ENCODE results near the gene FUNDC1. TPM values are rescaled to one million over a fixed set of nuclear protein-coding genes. Genes with fewer than 3 reads are reported as not detected.
"Not testable (repeated sequence)": the region's sequence is repeated elsewhere in the genome, so short reads cannot be mapped to it uniquely, and the experiment has no call there.

Gene FUNDC1
- polyA plus RNA-seq (2013, experiment 1 of 2), result 24.6 TPM
- polyA plus RNA-seq (2013, experiment 2 of 2), result 26.9 TPM

- Histone ChIP-seq H3K4me3 (ENCODE audit: extremely low read depth, insufficient read depth, low read length, poor library complexity, severe bottlenecking) (peak within 1 kb of the TSS; percentile 61), H3K27ac (ENCODE audit: low read depth, low read length, severe bottlenecking) (peak within 1 kb of the TSS; percentile 36), H3K36me3 (ENCODE audit: control insufficient read depth, insufficient read depth, low read length) (peaks cover 11% of the 10 kb centered on the region), H3K9me3 (ENCODE audit: control insufficient read depth, low read length) (no peaks in the 10 kb centered on the region), H3K4me1 (ENCODE audit: control insufficient read depth, insufficient read depth, low read length, poor library complexity, severe bottlenecking) (no peaks in the 10 kb centered on the region)
- WGBS, 2 experiments (ENCODE audit: insufficient coverage in 2 of 2), result 0 to 2% methylated on average over 10 to 13 of the region's 35 CpGs
These were observed at the start of gene FUNDC1 for GRCh38 chrX:44542567-44543325. Gene FUNDC1, minus strand, starts transcription at chrX:44542859. Its CDS starts 27 bp downstream, at chrX:44542832.

GRCh38 chrX:44585866-44586265 lies 43.2 kb upstream of the FUNDC1 start:
- H3K27ac ChIP-seq (ENCODE audit: low read depth, low read length, severe bottlenecking), result no peak overlapping the region
- no peak overlapping the region for H3K4me3 ChIP-seq (ENCODE audit: extremely low read depth, insufficient read depth, low read length, poor library complexity, severe bottlenecking)
- H3K4me1 ChIP-seq (ENCODE audit: control insufficient read depth, insufficient read depth, low read length, poor library complexity, severe bottlenecking), result no peaks in the 10 kb centered on the region
- no peaks in the 10 kb centered on the region for H3K9me3 ChIP-seq (ENCODE audit: control insufficient read depth, low read length)
- WGBS, 2 experiments (ENCODE audit: insufficient coverage in 2 of 2), result 88% methylated on average over 1 of the region's 3 CpGs; no CpG with 5 or more reads in 1 of the 2 experiments
- no peaks in the 10 kb centered on the region for H3K36me3 ChIP-seq (ENCODE audit: control insufficient read depth, insufficient read depth, low read length)

DNA sequence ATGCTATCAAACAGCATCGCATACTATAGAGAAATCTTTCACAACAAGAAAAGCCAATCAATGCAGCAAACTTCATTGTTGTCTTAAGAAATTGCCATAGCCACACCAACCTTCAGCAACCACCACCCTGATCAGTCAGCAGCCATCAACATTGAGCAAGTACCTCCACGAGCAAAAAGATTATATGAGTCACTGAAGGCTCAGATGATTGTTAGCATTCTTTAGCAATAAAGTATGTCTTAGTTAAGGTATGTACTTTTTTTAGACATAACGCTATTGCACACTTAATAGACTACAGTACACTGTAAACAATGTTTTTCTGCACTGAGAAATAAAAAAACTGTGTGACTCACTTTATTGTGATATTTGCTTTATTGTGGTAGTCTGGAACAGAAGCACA lies 37.8 kb upstream of the FUNDC1 start:
- Histone ChIP-seq H3K36me3 (ENCODE audit: control insufficient read depth, insufficient read depth, low read length) (no peaks in the 10 kb centered on the region), H3K27ac (ENCODE audit: low read depth, low read length, severe bottlenecking) (no peak overlapping the region)

GRCh38 chrX:44572340-44572938 lies 29.8 kb upstream of the FUNDC1 start:
- Histone ChIP-seq H3K4me1 (ENCODE audit: control insufficient read depth, insufficient read depth, low read length, poor library complexity, severe bottlenecking) (no peaks in the 10 kb centered on the region), H3K36me3 (ENCODE audit: control insufficient read depth, insufficient read depth, low read length) (no peaks in the 10 kb centered on the region), H3K27ac (ENCODE audit: low read depth, low read length, severe bottlenecking) (no peak overlapping the region), H3K9me3 (ENCODE audit: control insufficient read depth, low read length) (no peaks in the 10 kb centered on the region), H3K4me3 (ENCODE audit: extremely low read depth, insufficient read depth, low read length, poor library complexity, severe bottlenecking) (no peak overlapping the region)
- WGBS, 2 experiments (ENCODE audit: insufficient coverage in 2 of 2), result 68% methylated on average over 2 of the region's 4 CpGs; no CpG with 5 or more reads in 1 of the 2 experiments

More for the DNA sequence above, 37.8 kb upstream of the FUNDC1 start:
- no peak overlapping the region for H3K4me3 ChIP-seq (ENCODE audit: extremely low read depth, insufficient read depth, low read length, poor library complexity, severe bottlenecking)
- WGBS, 2 experiments (ENCODE audit: insufficient coverage in 2 of 2), result no CpG with 5 or more reads among the region's 3 CpGs
- no peaks in the 10 kb centered on the region for H3K9me3 ChIP-seq (ENCODE audit: control insufficient read depth, low read length)
- H3K4me1 ChIP-seq (ENCODE audit: control insufficient read depth, insufficient read depth, low read length, poor library complexity, severe bottlenecking), result no peaks in the 10 kb centered on the region

- Histone ChIP-seq H3K36me3 (ENCODE audit: control insufficient read depth, insufficient read depth, low read length) (no peaks in the 10 kb centered on the region), H3K9me3 (ENCODE audit: control insufficient read depth, low read length) (no peaks in the 10 kb centered on the region), H3K27ac (ENCODE audit: low read depth, low read length, severe bottlenecking) (no peak overlapping the region), H3K4me1 (ENCODE audit: control insufficient read depth, insufficient read depth, low read length, poor library complexity, severe bottlenecking) (no peaks in the 10 kb centered on the region), H3K4me3 (ENCODE audit: extremely low read depth, insufficient read depth, low read length, poor library complexity, severe bottlenecking) (no peak overlapping the region)
- 100% methylated on average over 1 of the region's 2 CpGs; no CpG with 5 or more reads in 1 of the 2 experiments for WGBS, 2 experiments (ENCODE audit: insufficient coverage in 2 of 2)
These were observed 27.9 kb upstream of the FUNDC1 start for GRCh38 chrX:44570522-44570921.

GRCh38 chrX:44569122-44569521 lies 26.5 kb upstream of the FUNDC1 start:
- Histone ChIP-seq H3K4me1 (ENCODE audit: control insufficient read depth, insufficient read depth, low read length, poor library complexity, severe bottlenecking) (no peaks in the 10 kb centered on the region), H3K27ac (ENCODE audit: low read depth, low read length, severe bottlenecking) (no peak overlapping the region), H3K4me3 (ENCODE audit: extremely low read depth, insufficient read depth, low read length, poor library complexity, severe bottlenecking) (no peak overlapping the region), H3K9me3 (ENCODE audit: control insufficient read depth, low read length) (no peaks in the 10 kb centered on the region), H3K36me3 (ENCODE audit: control insufficient read depth, insufficient read depth, low read length) (no peaks in the 10 kb centered on the region)
- no CpG with 5 or more reads among the region's 1 CpG for WGBS, 2 experiments (ENCODE audit: insufficient coverage in 2 of 2)

DNA sequence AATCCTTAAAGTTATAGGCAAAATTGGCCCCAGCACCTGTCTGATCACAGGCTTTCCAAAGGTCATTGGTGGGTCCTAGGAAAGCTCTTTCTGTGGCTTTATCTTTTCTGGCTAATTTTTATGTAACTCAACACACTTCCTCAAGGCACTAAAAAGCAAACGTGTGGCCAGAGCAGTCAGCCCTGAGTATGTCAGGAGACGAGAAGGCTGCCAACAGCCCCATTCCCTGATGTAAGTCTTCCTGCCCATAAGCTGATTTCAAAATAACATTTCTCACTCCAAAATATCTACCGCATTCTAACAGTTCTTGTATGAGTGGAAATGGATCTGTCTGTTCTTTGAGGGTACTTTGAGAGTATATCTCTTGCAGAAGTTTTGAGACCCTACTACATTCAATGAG lies 25.5 kb upstream of the FUNDC1 start:
- WGBS, 2 experiments (ENCODE audit: insufficient coverage in 2 of 2), result no CpG with 5 or more reads among the region's 3 CpGs
- Histone ChIP-seq H3K4me3 (ENCODE audit: extremely low read depth, insufficient read depth, low read length, poor library complexity, severe bottlenecking) (no peak overlapping the region), H3K27ac (ENCODE audit: low read depth, low read length, severe bottlenecking) (no peak overlapping the region), H3K9me3 (ENCODE audit: control insufficient read depth, low read length) (no peaks in the 10 kb centered on the region), H3K4me1 (ENCODE audit: control insufficient read depth, insufficient read depth, low read length, poor library complexity, severe bottlenecking) (no peaks in the 10 kb centered on the region), H3K36me3 (ENCODE audit: control insufficient read depth, insufficient read depth, low read length) (no peaks in the 10 kb centered on the region)

GRCh38 chrX:44561896-44562295 lies 19.2 kb upstream of the FUNDC1 start:
- not testable (repeated sequence) for H3K9me3 ChIP-seq (ENCODE audit: control insufficient read depth, low read length); H3K27ac ChIP-seq (ENCODE audit: low read depth, low read length, severe bottlenecking); H3K4me1 ChIP-seq (ENCODE audit: control insufficient read depth, insufficient read depth, low read length, poor library complexity, severe bottlenecking); H3K36me3 ChIP-seq (ENCODE audit: control insufficient read depth, insufficient read depth, low read length); H3K4me3 ChIP-seq (ENCODE audit: extremely low read depth, insufficient read depth, low read length, poor library complexity, severe bottlenecking)
- 94 to 100% methylated on average over 2 to 4 of the region's 6 CpGs for WGBS, 2 experiments (ENCODE audit: insufficient coverage in 2 of 2)

DNA sequence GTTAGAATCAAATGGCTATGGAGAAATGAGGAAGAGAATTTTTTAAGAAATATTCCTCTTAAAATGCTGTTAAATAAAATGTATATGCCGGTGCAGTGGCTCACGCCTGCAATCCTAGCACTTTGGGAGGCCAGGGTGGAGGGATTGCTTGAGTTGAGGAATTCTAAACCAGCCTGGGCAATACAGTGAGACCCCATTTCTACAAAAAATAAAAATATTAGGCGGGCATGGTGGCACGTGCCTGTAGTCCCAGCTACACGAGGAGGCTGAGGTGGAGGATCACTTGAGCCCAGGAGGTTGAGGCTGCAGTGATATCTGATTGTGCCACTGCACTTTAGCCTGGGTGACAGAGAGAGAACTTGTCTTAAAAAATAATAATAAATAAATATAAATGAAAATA lies 7.9 kb upstream of the FUNDC1 start:
- Histone ChIP-seq H3K27ac (ENCODE audit: low read depth, low read length, severe bottlenecking) (no peak overlapping the region), H3K36me3 (ENCODE audit: control insufficient read depth, insufficient read depth, low read length) (no peaks in the 10 kb centered on the region), H3K4me3 (ENCODE audit: extremely low read depth, insufficient read depth, low read length, poor library complexity, severe bottlenecking) (no peak overlapping the region), H3K4me1 (ENCODE audit: control insufficient read depth, insufficient read depth, low read length, poor library complexity, severe bottlenecking) (no peaks in the 10 kb centered on the region), H3K9me3 (ENCODE audit: control insufficient read depth, low read length) (no peaks in the 10 kb centered on the region)
- WGBS, 2 experiments (ENCODE audit: insufficient coverage in 2 of 2), result no CpG with 5 or more reads among the region's 5 CpGs

DNA sequence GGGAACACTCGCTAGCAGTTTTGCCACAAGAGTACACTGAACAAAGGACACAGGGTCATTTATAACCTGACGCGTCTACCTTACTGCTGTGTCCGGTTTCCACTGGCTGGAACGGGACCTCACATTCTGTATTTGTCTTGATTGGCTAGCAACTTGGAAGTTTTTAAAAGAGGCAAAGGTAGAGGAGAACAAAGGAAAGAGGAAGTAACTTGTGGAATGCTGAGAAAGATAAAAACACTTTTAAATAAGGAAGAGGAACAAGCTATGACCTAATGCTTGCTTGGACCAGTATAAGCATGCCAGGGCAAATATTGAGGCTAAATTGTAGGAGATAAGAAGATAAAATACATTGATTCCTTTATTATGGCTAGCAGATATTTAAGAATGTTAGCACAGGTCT lies 2.8 kb upstream of the FUNDC1 start:
- WGBS, 2 experiments (ENCODE audit: insufficient coverage in 2 of 2), result no CpG with 5 or more reads among the region's 5 CpGs
- not testable (repeated sequence) for H3K27ac ChIP-seq (ENCODE audit: low read depth, low read length, severe bottlenecking); H3K4me3 ChIP-seq (ENCODE audit: extremely low read depth, insufficient read depth, low read length, poor library complexity, severe bottlenecking); H3K36me3 ChIP-seq (ENCODE audit: control insufficient read depth, insufficient read depth, low read length); H3K4me1 ChIP-seq (ENCODE audit: control insufficient read depth, insufficient read depth, low read length, poor library complexity, severe bottlenecking); H3K9me3 ChIP-seq (ENCODE audit: control insufficient read depth, low read length)

GRCh38 chrX:44544036-44544435 lies 1.4 kb upstream of the FUNDC1 start:
- Histone ChIP-seq H3K4me3 (ENCODE audit: extremely low read depth, insufficient read depth, low read length, poor library complexity, severe bottlenecking) (no peak overlapping the region), H3K4me1 (ENCODE audit: control insufficient read depth, insufficient read depth, low read length, poor library complexity, severe bottlenecking) (no peaks in the 10 kb centered on the region), H3K36me3 (ENCODE audit: control insufficient read depth, insufficient read depth, low read length) (peaks cover 8% of the 10 kb centered on the region), H3K27ac (ENCODE audit: low read depth, low read length, severe bottlenecking) (no peak overlapping the region), H3K9me3 (ENCODE audit: control insufficient read depth, low read length) (no peaks in the 10 kb centered on the region)
- WGBS, 2 experiments (ENCODE audit: insufficient coverage in 2 of 2), result 100% methylated on average over 1 of the region's 6 CpGs

Data from mesodermal cell (in vitro differentiated cells).